ENCODE results near the gene ZNF292.
A peak's percentile ranks its signal among the peaks of the same experiment; 100 is the strongest.
"Not testable (repeated sequence)": the region's sequence is repeated elsewhere in the genome, so short reads cannot be mapped to it uniquely, and the experiment has no call there.

Gene ZNF292

GRCh38 chr6:87277123-87277522 is 121.8 kb downstream of the ZNF292 start:
- DNase-seq (ENCODE audit: low spot score) = no peak

GRCh38 chr6:87279196-87279595 is 123.8 kb downstream of the ZNF292 start:
- peak; percentile 11 for DNase-seq (ENCODE audit: low spot score)

- DNase-seq (ENCODE audit: low spot score) = no peak
Measured at GRCh38 chr6:87281426-87281825, 126.1 kb downstream of the ZNF292 start.

GRCh38 chr6:87282743-87283142 is 127.4 kb downstream of the ZNF292 start:
- no peak for DNase-seq (ENCODE audit: low spot score)

DNA sequence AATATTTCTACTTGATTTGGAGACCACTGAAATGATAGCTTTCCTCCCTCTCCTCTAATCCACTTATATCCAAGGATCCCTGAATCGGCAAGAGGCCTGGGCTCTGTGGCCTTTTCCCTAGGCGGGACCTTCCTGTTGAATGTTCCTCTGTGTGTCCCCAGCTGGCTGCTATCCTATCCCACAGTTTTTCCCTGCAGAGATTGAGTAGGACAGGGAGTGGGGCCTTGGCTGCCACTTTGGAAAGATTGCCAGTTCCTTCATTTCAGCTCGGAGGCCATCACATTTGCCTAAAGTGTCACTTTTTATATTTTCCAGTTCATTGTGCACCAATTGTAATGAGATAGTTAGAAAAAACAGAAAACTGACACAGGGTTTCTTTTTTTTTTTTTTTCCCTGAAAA is 128.1 kb downstream of the ZNF292 start:
- no peak for DNase-seq (ENCODE audit: low spot score)

- DNase-seq (ENCODE audit: low spot score) = no peak
Measured at GRCh38 chr6:87287251-87287650, 131.9 kb downstream of the ZNF292 start.

GRCh38 chr6:87289571-87289970 is 134.2 kb downstream of the ZNF292 start:
- no peak for DNase-seq (ENCODE audit: low spot score)

DNA sequence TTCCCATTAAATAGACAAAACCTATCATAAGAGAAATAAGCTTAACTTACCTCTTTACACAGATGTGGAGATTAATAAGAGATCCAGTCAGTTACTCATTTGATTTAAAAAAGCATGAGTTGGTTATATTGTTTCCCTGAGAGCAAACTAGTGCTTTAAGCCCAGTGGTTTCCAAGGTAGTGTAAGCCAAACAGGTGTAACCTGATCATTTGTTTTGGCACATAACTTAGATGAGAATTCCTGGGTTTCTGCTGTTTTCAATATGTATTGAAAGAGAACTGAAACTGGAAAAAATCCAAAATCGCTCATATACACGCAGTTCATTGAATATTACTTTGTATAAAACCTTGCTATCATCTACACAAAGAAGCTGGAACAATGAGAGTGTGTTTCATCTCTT is 136.5 kb downstream of the ZNF292 start:
- DNase-seq (ENCODE audit: low spot score) = no peak

DNA sequence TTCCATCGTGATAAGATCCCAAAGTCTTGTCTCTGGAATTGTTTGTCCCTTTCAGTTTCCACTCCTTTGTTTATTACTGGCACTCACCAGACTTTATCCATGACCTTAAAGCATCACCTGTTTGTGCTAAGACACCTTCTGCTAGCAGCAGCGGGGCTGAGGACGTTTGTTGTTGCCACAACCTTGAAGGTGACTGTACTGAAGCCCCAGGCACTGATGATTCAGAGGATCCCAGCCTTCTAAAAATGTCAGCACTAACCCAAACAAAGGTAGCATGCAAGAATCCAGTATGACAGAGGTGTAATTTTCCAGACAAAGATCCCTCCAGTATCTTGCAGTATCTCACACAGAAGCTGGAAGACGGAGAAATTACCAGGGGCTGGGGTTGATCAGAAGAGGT is 138.2 kb downstream of the ZNF292 start:
- DNase-seq (ENCODE audit: low spot score) = no peak

DNA sequence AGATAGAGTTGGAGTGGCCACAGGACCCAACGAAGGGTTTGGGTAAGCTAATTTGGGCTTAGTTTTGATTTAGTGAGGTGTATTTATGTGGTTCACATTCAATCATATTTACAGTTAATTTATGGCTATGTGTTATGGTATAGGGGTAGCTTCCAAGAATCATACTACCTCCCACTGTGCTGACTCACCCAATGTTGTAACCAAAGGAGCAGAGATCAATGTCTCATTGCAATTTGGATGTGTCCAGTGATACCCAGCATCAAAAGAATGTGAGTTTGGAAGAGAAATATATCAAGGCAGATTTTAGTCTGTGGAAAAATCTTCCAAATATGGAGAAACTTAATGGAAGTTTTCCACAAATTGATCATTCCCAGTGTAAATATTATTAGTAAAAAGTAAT is 141.8 kb downstream of the ZNF292 start:
- DNase-seq (ENCODE audit: low spot score) = no peak

GRCh38 chr6:87301277-87301676 is 145.9 kb downstream of the ZNF292 start:
- DNase-seq (ENCODE audit: low spot score) = not testable (repeated sequence)

DNA sequence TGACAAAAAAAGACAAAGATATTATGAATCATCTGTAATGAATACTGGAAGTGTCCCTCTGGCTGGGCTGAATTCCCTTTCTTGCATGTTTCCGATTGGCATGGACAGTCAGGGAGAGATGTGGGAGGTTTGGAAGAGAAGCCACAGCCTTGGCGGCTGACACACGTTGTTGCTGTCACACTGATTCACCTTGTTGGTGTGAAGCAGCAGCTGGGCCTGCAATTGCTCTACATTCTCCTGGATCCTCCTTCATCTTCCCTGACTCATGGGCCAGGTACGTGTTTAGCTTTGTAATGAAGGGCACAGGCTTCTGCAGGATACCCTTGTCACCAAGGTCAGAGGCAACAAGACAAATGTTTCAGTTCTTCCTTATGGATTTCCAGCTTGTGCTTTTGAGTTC is 153.6 kb downstream of the ZNF292 start:
- DNase-seq (ENCODE audit: low spot score) = no peak

- no peak for DNase-seq (ENCODE audit: low spot score)
Measured at GRCh38 chr6:87312860-87313259, 157.5 kb downstream of the ZNF292 start.

Data from CD4-positive, alpha-beta T cell treated with Interleukin-15 for 4 hours (primary cell).